Hepatocyte (in vitro differentiated cells): Measurements from ENCODE around the gene DCP2. TPM values are rescaled to one million over a fixed set of nuclear protein-coding genes. Genes with fewer than 3 reads are reported as not detected.

Experiments
- DNase-seq: peaks from one replicate; pipeline ENCODE4 v3.0.0-alpha.2; 2016; ENCODE audit warnings: low spot score
- H2AFZ ChIP-seq: fragments of 200-600 bp; sonication (generic); 2 replicates; pipeline ENCODE4 v1.6.0; 2016; ENCODE audit warnings: antibody characterized with exemption, mild to moderate bottlenecking
- H3K27ac ChIP-seq: fragments of 200-600 bp; sonication (generic); 2 replicates; pipeline ENCODE4 v1.5.1; 2016; ENCODE audit warnings: mild to moderate bottlenecking
- H3K27me3 ChIP-seq: fragments of 200-600 bp; sonication (generic); 2 replicates; pipeline ENCODE4 v1.6.1; 2016
- H3K36me3 ChIP-seq: fragments of 200-600 bp; sonication (generic); replicated peaks from 2 replicates; pipeline ENCODE4 v1.5.1; 2016; ENCODE audit warnings: low read depth; ENCODE audit not compliant: insufficient read depth
- H3K4me1 ChIP-seq: fragments of 200-600 bp; sonication (generic); 2 replicates; pipeline ENCODE4 v1.5.1; 2016; ENCODE audit warnings: mild to moderate bottlenecking, moderate library complexity; ENCODE audit not compliant: insufficient read depth
- H3K4me2 ChIP-seq: fragments of 200-600 bp; sonication (generic); 2 replicates; pipeline ENCODE4 v1.6.0; 2016
- H3K4me3 ChIP-seq: fragments of 200-600 bp; sonication (generic); 2 replicates; pipeline ENCODE4 v1.5.1; 2016; ENCODE audit warnings: mild to moderate bottlenecking
- H3K79me2 ChIP-seq: fragments of 200-600 bp; sonication (generic); 2 replicates; pipeline ENCODE4 v1.6.0; 2017; ENCODE audit warnings: mild to moderate bottlenecking
- H3K9me2 ChIP-seq: fragments of 200-600 bp; sonication (generic); replicated peaks from 2 replicates; pipeline ENCODE4 v1.6.0; 2017; ENCODE audit warnings: mild to moderate bottlenecking; ENCODE audit not compliant: insufficient read depth
- H3K9me3 ChIP-seq: fragments of 200-600 bp; sonication (generic); 2 replicates; pipeline ENCODE4 v1.5.1; 2016; ENCODE audit warnings: low read depth, mild to moderate bottlenecking
- H4K20me1 ChIP-seq: fragments of 200-600 bp; sonication (generic); 2 replicates; pipeline ENCODE4 v1.6.0; 2016; ENCODE audit warnings: mild to moderate bottlenecking; ENCODE audit not compliant: insufficient read depth, poor library complexity, severe bottlenecking
- EZH2 ChIP-seq: fragments of 200-600 bp; sonication (generic); IDR thresholded peaks from 2 replicates; pipeline ENCODE4 v1.6.1; 2016; ENCODE audit warnings: antibody characterized with exemption, mild to moderate bottlenecking, borderline replicate concordance
- EZH2phosphoT487 ChIP-seq: fragments of 200-600 bp; sonication (generic); IDR thresholded peaks from one replicate; pipeline ENCODE4 v1.6.1; 2018; ENCODE audit warnings: antibody characterized with exemption, mild to moderate bottlenecking, low read depth, moderate library complexity; ENCODE audit not compliant: unreplicated experiment, severe bottlenecking
- WGBS: methylation state at CpG from one replicate; pipeline ENCODE4 v1.1.6; 2016; ENCODE audit warnings: low lambda C conversion rate; ENCODE audit errors: missing lambda C conversion rate; 5-methylcytosine and 5-hydroxymethylcytosine counted together
- polyA plus RNA-seq: library from polyadenylated mRNA; unstranded; fragments of >200 nt; fragmentation: Nextera tagmentation; extraction: Ambion mirVana; gene quantifications from 2 replicates; pipeline ENCODE4 v1.2.1, GENCODE V29; 2016
- total RNA-seq: library from RNA; depleted of rRNA; stranded (reverse); fragments of >200 nt; gene quantifications from 2 replicates; pipeline ENCODE4 v1.2.3, GENCODE V29; 2014
- TF ChIP-seq, protein P1 (sequence below): fragments of 200-600 bp; sonication (generic); IDR thresholded peaks from 2 replicates; pipeline ENCODE4 v1.5.1; 2016; ENCODE audit warnings: antibody characterized with exemption, mild to moderate bottlenecking; ENCODE audit not compliant: poor library complexity

The DCP2 gene
- total and polyA plus RNA-seq, 2 experiments from 2014 or later: 8.8 to 41.9 TPM

DNA sequence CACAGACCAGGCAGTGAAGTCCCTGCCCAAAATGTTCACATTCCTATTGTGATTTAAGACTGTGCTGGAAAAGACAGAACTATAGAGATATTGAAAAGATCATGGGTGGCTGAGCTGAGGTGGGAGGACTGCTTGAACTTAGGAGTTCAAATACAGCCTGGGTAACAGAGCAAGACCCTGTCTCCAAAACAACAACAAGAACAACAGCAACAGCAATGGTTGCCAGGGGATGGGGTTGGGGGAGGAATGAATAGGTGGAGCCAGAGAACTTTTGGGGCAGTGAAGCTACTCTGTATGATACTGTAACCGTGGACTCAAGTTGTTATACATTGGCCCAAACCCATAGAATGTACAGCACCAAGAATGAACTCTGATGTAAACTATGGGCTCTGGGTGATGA is 88.2 kb downstream of the DCP2 start:
- H3K4me2 ChIP-seq: no peak overlapping the region
- no peak for DNase-seq
- no peaks in the 10 kb centered on the region for H3K9me3 ChIP-seq
- peaks cover 6% of the 10 kb centered on the region for H3K4me1 ChIP-seq
- H3K27ac ChIP-seq: no peak overlapping the region
- H3K36me3 ChIP-seq: peaks cover 3% of the 10 kb centered on the region
- WGBS: 100% methylated on average over 1 of the region's 1 CpG
- H3K27me3 ChIP-seq: no peaks in the 10 kb centered on the region
- TF ChIP-seq, protein P1, sequence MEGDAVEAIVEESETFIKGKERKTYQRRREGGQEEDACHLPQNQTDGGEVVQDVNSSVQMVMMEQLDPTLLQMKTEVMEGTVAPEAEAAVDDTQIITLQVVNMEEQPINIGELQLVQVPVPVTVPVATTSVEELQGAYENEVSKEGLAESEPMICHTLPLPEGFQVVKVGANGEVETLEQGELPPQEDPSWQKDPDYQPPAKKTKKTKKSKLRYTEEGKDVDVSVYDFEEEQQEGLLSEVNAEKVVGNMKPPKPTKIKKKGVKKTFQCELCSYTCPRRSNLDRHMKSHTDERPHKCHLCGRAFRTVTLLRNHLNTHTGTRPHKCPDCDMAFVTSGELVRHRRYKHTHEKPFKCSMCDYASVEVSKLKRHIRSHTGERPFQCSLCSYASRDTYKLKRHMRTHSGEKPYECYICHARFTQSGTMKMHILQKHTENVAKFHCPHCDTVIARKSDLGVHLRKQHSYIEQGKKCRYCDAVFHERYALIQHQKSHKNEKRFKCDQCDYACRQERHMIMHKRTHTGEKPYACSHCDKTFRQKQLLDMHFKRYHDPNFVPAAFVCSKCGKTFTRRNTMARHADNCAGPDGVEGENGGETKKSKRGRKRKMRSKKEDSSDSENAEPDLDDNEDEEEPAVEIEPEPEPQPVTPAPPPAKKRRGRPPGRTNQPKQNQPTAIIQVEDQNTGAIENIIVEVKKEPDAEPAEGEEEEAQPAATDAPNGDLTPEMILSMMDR: no peak
- TF ChIP-seq EZH2phosphoT487 (no peak), EZH2 (no peak)
- H3K4me3 ChIP-seq: no peak overlapping the region
- no peaks in the 10 kb centered on the region for H3K79me2 ChIP-seq
- H4K20me1 ChIP-seq: no peaks in the 10 kb centered on the region
- no peaks in the 10 kb centered on the region for H3K9me2 ChIP-seq
- no peak overlapping the region for H2AFZ ChIP-seq

DNA sequence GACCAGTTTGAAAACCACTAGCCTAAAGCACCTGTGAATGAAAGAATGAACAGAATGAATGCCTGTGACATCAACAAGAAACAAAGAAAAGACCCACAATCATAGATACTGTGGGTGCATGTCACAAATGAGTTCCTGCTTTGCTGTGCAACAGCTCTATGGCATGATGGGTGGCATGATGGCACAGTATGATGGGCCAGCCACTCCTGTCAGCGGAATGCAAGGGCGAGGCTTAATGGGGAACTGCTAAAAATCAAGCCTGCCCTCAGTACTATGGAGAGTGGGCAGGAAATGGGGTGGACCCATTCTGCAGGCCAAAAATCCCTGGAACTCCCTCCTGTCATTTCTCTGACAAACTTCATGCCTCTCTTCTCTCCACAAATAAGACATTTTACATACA is 89.0 kb downstream of the DCP2 start:
- no peak for DNase-seq
- H3K9me2 ChIP-seq: no peaks in the 10 kb centered on the region
- H3K79me2 ChIP-seq: no peaks in the 10 kb centered on the region
- H3K36me3 ChIP-seq: peaks cover 3% of the 10 kb centered on the region
- H4K20me1 ChIP-seq: no peaks in the 10 kb centered on the region
- peaks cover 5% of the 10 kb centered on the region for H3K4me1 ChIP-seq
- no peak overlapping the region for H3K4me3 ChIP-seq
- no peak overlapping the region for H2AFZ ChIP-seq
- no peak overlapping the region for H3K4me2 ChIP-seq
- no peaks in the 10 kb centered on the region for H3K9me3 ChIP-seq
- H3K27ac ChIP-seq: no peak overlapping the region
- no peaks in the 10 kb centered on the region for H3K27me3 ChIP-seq
- TF ChIP-seq EZH2phosphoT487: no peak
- no peak for TF ChIP-seq EZH2
- TF ChIP-seq, protein P1: no peak
- 89% methylated on average over 2 of the region's 2 CpGs for WGBS

DNA sequence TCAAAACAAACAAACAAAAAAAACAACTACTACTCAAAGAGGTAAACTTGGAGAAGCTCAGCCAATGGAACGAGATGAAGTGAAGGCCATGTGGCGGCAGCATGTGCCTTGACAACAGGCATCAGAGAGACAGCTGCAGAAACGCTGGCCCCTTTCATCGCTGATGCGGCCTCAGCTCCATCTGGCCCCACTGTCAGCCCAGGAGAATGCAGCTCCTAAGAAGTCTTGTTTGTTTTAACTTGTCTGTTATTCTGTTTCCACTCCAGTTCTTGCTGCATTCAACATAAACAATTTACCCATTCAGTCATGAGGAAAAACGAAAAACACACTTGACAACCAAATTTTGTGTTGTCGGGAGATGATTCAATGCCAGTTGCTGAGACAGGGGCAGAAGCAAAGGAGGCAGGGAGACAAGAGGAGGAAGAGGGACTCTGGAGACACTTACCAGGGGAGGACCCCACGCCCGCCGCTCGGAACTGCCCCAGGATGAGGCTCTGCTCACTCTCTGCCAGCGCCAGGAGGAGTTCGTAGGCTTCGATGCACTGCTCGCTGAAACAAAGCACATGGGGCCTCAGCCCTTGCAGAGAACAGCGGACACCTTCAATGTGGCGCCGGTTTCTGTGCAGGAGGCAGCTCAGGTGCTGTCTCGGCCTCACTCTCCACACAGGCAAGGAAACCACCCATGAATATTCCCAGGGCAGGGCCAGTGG is 91.2 kb downstream of the DCP2 start:
- Histone ChIP-seq H3K9me3 (no peaks in the 10 kb centered on the region), H3K4me1 (peaks cover 5% of the 10 kb centered on the region)

More for the DNA sequence above, 91.2 kb downstream of the DCP2 start:
- H3K9me2 ChIP-seq: no peaks in the 10 kb centered on the region
- H3K4me2 ChIP-seq: no peak overlapping the region
- peaks cover 3% of the 10 kb centered on the region for H3K36me3 ChIP-seq
- no peak overlapping the region for H3K4me3 ChIP-seq
- TF ChIP-seq EZH2phosphoT487 (no peak), EZH2 (no peak)
- TF ChIP-seq, protein P1: no peak
- H2AFZ ChIP-seq: no peak overlapping the region
- H3K79me2 ChIP-seq: no peaks in the 10 kb centered on the region
- no peaks in the 10 kb centered on the region for H3K27me3 ChIP-seq
- DNase-seq: peak; percentile 35
- 76% methylated on average over 19 of the region's 19 CpGs for WGBS
- H3K27ac ChIP-seq: peak overlapping the region; percentile 63
- H4K20me1 ChIP-seq: no peaks in the 10 kb centered on the region
